Glutamatergic neuron (in vitro differentiated cells): ENCODE measurements around the gene TRNP1. TPM values are rescaled to one million over a fixed set of nuclear protein-coding genes. Genes with fewer than 3 reads are reported as not detected.
"Not testable (repeated sequence)": the region's sequence is repeated elsewhere in the genome, so short reads cannot be mapped to it uniquely, and the experiment has no call there.

Experiments
- DNase-seq: peaks from one replicate; pipeline ENCODE4 v3.0.0; 2022
- H3K27ac Mint-ChIP-seq: one replicate; pipeline ENCODE4 v1.8.0; 2020; ENCODE audit warnings: mild to moderate bottlenecking, mixed read lengths, inconsistent platforms; ENCODE audit not compliant: unreplicated experiment
- H3K27me3 Mint-ChIP-seq: one replicate; pipeline ENCODE4 v1.8.0; 2020; ENCODE audit warnings: mild to moderate bottlenecking, moderate library complexity, mixed read lengths, inconsistent platforms; ENCODE audit not compliant: unreplicated experiment
- H3K36me3 Mint-ChIP-seq: one replicate; pipeline ENCODE4 v1.8.0; 2020; ENCODE audit warnings: mild to moderate bottlenecking, mixed read lengths, inconsistent platforms; ENCODE audit not compliant: unreplicated experiment
- H3K4me1 Mint-ChIP-seq: one replicate; pipeline ENCODE4 v1.8.0; 2020; ENCODE audit warnings: mild to moderate bottlenecking, low read depth, mixed read lengths, inconsistent platforms; ENCODE audit not compliant: unreplicated experiment
- H3K4me3 Mint-ChIP-seq: one replicate; pipeline ENCODE4 v1.8.0; 2020; ENCODE audit warnings: mild to moderate bottlenecking, mixed read lengths, inconsistent platforms; ENCODE audit not compliant: unreplicated experiment
- H3K9me3 Mint-ChIP-seq: one replicate; pipeline ENCODE4 v1.8.0; 2020; ENCODE audit warnings: mild to moderate bottlenecking, moderate library complexity, mixed read lengths, inconsistent platforms; ENCODE audit not compliant: unreplicated experiment
- long read RNA-seq: library from polyadenylated mRNA; unstranded; transcript quantifications from one replicate; pipeline ENCODE4 v2.0.0, GENCODE V29; 2020; ENCODE audit not compliant: unreplicated experiment
- total RNA-seq: library from RNA; stranded (reverse); fragmentation: NEBNext Ultra II Directional; extraction: Animal tissue kit (Norgen Biotek cat#: 25700); gene quantifications from one replicate; pipeline ENCODE4 v1.2.1, GENCODE V29; 2021; ENCODE audit not compliant: unreplicated experiment
- TF ChIP-seq, protein P1 (sequence below): fragments of 200-600 bp; sonication (generic); IDR thresholded peaks from one replicate; pipeline ENCODE4 v1.5.0; 2021; ENCODE audit not compliant: partially characterized antibody, unreplicated experiment

TRNP1 gene, protein sequence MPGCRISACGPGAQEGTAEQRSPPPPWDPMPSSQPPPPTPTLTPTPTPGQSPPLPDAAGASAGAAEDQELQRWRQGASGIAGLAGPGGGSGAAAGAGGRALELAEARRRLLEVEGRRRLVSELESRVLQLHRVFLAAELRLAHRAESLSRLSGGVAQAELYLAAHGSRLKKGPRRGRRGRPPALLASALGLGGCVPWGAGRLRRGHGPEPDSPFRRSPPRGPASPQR
- 13.9 TPM for total RNA-seq
- long read RNA-seq, partial matches to known transcripts, result 0 of 3 reads
- long read RNA-seq, other reads (novel, unspliced or antisense), result 3 of 3 reads

DNA sequence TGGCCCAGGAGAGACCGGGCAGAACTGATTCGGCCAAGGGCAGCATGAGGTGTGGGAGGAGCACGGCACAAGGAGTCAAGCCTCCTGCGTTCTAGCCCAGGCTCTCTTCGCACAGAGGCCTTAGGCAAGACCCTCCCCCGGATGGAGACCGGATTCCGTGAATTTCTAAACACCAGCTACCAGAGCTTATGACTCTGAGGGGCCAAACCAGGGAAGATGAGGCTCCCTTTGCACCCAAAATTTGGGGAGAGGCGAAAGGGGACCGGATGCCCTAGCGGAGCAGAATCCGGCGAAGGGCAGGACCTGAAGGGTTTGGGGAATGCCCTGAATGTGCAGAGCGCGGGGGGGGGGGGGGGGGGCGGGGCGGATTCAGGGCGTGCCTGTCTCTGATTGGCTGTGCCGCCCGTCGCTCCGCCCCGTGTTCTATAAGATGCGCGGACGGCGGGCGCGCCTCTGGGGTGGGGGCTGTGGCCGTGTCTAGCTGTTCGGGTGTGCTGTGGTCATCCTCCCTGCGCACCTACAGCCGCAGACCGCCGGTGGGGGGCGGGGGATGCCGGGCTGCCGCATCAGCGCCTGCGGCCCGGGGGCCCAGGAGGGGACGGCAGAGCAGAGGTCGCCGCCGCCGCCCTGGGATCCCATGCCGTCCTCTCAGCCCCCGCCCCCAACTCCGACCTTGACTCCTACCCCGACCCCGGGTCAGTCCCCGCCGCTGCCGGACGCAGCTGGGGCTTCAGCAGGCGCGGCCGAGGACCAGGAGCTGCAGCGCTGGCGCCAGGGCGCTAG lies at the start of gene TRNP1:
TSS of gene TRNP1 (plus strand) at position 456 of the 783 bp plus-strand sequence. CDS start at position 551, 95 bp downstream.
- no peaks in the 10 kb centered on the region for H3K36me3 Mint-ChIP-seq
- TF ChIP-seq, protein P1, sequence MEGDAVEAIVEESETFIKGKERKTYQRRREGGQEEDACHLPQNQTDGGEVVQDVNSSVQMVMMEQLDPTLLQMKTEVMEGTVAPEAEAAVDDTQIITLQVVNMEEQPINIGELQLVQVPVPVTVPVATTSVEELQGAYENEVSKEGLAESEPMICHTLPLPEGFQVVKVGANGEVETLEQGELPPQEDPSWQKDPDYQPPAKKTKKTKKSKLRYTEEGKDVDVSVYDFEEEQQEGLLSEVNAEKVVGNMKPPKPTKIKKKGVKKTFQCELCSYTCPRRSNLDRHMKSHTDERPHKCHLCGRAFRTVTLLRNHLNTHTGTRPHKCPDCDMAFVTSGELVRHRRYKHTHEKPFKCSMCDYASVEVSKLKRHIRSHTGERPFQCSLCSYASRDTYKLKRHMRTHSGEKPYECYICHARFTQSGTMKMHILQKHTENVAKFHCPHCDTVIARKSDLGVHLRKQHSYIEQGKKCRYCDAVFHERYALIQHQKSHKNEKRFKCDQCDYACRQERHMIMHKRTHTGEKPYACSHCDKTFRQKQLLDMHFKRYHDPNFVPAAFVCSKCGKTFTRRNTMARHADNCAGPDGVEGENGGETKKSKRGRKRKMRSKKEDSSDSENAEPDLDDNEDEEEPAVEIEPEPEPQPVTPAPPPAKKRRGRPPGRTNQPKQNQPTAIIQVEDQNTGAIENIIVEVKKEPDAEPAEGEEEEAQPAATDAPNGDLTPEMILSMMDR, result no peak
- peak within 1 kb of the TSS; percentile 87 for H3K4me3 Mint-ChIP-seq
- H3K27ac Mint-ChIP-seq, result no peak within 1 kb of the TSS
- H3K27me3 Mint-ChIP-seq, result peaks cover 10% of the 10 kb centered on the region
- DNase-seq, result peak; percentile 87
- peaks cover 7% of the 10 kb centered on the region for H3K9me3 Mint-ChIP-seq
- peaks cover 10% of the 10 kb centered on the region for H3K4me1 Mint-ChIP-seq

DNA sequence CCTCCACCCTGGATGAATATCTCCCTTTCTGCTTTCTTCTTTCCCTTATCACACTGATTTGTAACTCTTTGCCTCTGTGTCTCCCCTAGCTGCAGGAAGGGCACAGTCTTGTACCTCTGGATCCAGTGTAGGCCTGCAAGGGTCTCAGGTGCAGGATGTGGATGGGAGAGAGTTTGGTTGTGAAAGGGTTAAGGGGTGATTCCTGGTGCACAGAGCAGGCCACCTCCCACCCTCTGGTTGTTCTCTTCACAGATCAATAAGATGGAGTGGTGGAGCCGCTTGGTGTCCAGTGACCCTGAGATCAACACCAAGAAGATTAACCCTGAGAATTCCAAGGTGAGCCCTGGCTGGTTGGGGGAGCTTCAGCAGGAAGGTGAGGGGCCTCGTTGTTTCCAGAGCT lies 48.4 kb upstream of the TRNP1 start:
- Mint-ChIP-seq H3K36me3 (no peaks in the 10 kb centered on the region), H3K27me3 (no peaks in the 10 kb centered on the region), H3K4me3 (no peak overlapping the region)

DNA sequence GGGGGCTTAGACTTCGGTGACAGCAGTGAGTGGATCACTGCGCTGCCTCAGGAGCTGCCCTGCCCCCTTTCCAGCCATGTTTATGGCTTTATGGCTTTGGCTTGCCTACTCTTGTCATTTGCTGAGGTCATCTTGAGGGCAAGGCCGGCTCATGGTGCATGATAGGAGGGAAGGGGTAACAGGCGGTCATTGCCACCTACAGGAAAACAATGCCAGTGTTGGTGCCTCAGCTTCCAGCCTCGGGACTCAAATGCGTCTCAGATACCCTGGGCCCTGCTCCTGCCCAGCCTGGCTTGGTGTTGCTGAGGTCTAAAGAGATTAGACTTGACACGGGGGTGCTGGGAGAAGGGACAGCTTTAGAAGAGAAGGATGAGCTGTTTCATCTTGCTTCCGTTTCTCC lies 47.8 kb upstream of the TRNP1 start:
- H3K9me3 Mint-ChIP-seq, result peaks cover 2% of the 10 kb centered on the region
- peaks cover 4% of the 10 kb centered on the region for H3K4me1 Mint-ChIP-seq
- TF ChIP-seq, protein P1, result no peak
- no peaks in the 10 kb centered on the region for H3K27me3 Mint-ChIP-seq
- peaks cover 2% of the 10 kb centered on the region for H3K36me3 Mint-ChIP-seq
- no peak overlapping the region for H3K27ac Mint-ChIP-seq
- DNase-seq, result no peak
- no peak overlapping the region for H3K4me3 Mint-ChIP-seq

More for the DNA sequence above, 48.4 kb upstream of the TRNP1 start:
- DNase-seq, result no peak
- H3K4me1 Mint-ChIP-seq, result peaks cover 2% of the 10 kb centered on the region
- no peak overlapping the region for H3K27ac Mint-ChIP-seq
- TF ChIP-seq, protein P1, result no peak
- H3K9me3 Mint-ChIP-seq, result peaks cover 2% of the 10 kb centered on the region

DNA sequence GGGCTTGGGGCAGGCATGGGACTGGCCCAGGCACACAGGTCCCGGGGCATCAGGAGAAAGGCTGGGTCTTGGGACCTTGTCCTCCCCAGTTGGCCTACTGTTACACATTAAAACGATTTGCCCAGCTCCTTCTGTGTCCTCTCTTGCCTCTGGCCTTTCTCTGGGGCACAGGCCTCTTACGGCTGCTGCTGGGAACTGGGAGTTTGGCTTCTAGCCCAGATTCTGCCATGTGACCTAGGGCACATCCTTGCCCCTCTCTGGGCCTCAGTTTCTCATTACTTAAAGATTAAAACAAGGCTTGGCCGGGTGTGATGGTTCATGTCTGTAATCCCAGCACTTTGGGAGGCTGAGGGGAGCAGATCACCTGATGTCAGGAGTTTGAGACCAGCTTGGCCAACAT lies 47.2 kb upstream of the TRNP1 start:
- Mint-ChIP-seq H3K27ac (no peak overlapping the region), H3K4me1 (peaks cover 5% of the 10 kb centered on the region), H3K27me3 (no peaks in the 10 kb centered on the region), H3K9me3 (peaks cover 3% of the 10 kb centered on the region), H3K4me3 (no peak overlapping the region), H3K36me3 (peaks cover 3% of the 10 kb centered on the region)
- no peak for DNase-seq
- TF ChIP-seq, protein P1, result no peak

DNA sequence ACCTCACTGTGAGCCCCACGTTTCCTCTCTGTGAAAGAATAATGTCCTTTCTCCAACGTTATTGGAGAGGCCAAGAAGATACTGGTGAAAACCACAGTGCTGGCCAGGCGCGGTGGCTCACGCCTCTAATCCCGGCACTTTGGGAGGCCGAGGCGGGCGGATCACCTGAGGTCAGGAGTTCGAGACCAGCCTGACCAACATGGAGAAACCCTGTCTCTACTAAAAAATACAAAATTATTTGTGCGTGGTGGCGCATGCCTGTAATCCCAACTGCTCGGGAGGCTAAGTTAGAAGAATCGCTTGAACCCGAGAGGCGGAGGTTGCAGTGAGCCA lies 44.8 kb upstream of the TRNP1 start:
- H3K27ac Mint-ChIP-seq, H3K27me3 Mint-ChIP-seq, H3K4me3 Mint-ChIP-seq, H3K36me3 Mint-ChIP-seq, H3K4me1 Mint-ChIP-seq, H3K9me3 Mint-ChIP-seq, DNase-seq: not testable (repeated sequence)
